IPS-20b (cell line): ENCODE results near the gene RUSC2.
"Not testable (repeated sequence)": the region's sequence is repeated elsewhere in the genome, so short reads cannot be mapped to it uniquely, and the experiment has no call there.

Experiments
- H3K27ac ChIP-seq: one replicate; pipeline ENCODE4 v1.5.1; 2013; ENCODE audit warnings: low read length
- H3K27me3 ChIP-seq: 2 replicates; pipeline ENCODE4 v1.6.1; 2013; ENCODE audit warnings: mild to moderate bottlenecking, low read length, inconsistent platforms; ENCODE audit not compliant: insufficient read depth
- H3K36me3 ChIP-seq: 2 replicates; pipeline ENCODE4 v1.6.1; 2013; ENCODE audit warnings: low read depth, mild to moderate bottlenecking, inconsistent platforms, low read length, moderate library complexity; ENCODE audit not compliant: insufficient read depth
- H3K4me1 ChIP-seq: 2 replicates; pipeline ENCODE4 v1.6.1; 2013; ENCODE audit warnings: mild to moderate bottlenecking, control low read depth, inconsistent platforms, low read length, moderate library complexity; ENCODE audit not compliant: insufficient read depth
- H3K4me3 ChIP-seq: 2 replicates; pipeline ENCODE4 v1.5.1; 2013; ENCODE audit warnings: mild to moderate bottlenecking, low read length, inconsistent platforms
- H3K9ac ChIP-seq: 2 replicates; pipeline ENCODE4 v1.6.1; 2013; ENCODE audit warnings: low read depth, mild to moderate bottlenecking, inconsistent platforms, low read length, moderate library complexity
- H3K9me3 ChIP-seq: 2 replicates; pipeline ENCODE4 v1.6.1; 2013; ENCODE audit warnings: mild to moderate bottlenecking, low read depth, low read length, inconsistent platforms; ENCODE audit not compliant: insufficient read depth

Gene RUSC2

DNA sequence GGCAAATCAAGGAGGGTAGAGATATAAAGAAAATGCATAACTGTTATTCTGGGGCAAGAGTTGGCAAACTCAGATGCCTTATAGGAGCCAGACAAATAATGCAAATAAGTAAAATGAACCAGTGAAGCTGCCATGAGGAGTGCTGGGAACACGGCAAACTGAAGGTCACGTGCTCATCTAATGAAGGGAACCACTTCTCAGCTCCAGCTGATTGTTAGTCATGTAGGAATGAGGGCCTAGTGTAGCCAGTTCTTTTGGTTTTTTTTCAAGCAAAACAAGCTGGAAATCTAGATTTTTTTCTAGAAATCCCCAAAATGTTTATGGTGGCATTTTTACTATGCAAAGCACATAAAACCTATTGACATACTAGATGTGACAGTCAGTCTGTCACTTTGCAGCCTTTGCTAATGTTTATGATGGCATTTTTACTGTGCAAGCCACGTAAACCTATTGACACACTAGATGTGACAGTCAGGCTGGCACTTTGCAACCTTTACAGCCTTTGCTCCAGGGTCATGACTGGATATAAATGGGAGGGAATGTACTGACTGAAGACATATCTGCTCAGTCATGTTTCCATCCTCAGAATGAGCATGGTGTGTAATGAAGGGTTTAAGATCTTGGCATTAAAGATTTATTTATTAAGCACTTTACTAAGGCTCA lies 39.4 kb downstream of the RUSC2 start:
- Histone ChIP-seq H3K27me3 (no peaks in the 10 kb centered on the region), H3K9me3 (no peaks in the 10 kb centered on the region), H3K9ac (no peak overlapping the region), H3K27ac (no peak overlapping the region), H3K4me3 (no peak overlapping the region), H3K4me1 (no peaks in the 10 kb centered on the region), H3K36me3 (no peaks in the 10 kb centered on the region)

DNA sequence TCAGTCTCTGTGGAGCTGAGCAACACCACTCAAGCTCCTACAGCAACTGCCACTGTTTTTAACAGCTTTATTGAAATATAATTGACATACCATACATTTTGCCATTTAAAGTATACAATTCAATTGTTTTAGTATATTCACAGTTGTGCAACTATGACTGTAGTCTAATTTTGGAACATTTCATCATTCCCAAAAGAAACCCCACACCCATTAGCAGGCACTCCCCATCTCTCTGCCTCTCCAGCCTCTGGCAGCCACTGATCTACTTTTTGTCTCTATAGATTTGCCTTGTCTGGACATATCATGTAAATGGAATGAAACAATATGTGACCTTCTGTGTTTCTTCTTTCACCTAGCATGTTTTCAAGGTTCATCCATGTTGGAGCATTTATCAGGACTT lies 43.5 kb downstream of the RUSC2 start:
- Histone ChIP-seq H3K27me3 (no peaks in the 10 kb centered on the region), H3K36me3 (no peaks in the 10 kb centered on the region), H3K4me1 (peaks cover 7% of the 10 kb centered on the region), H3K9me3 (no peaks in the 10 kb centered on the region), H3K4me3 (no peak overlapping the region), H3K9ac (no peak overlapping the region), H3K27ac (no peak overlapping the region)

DNA sequence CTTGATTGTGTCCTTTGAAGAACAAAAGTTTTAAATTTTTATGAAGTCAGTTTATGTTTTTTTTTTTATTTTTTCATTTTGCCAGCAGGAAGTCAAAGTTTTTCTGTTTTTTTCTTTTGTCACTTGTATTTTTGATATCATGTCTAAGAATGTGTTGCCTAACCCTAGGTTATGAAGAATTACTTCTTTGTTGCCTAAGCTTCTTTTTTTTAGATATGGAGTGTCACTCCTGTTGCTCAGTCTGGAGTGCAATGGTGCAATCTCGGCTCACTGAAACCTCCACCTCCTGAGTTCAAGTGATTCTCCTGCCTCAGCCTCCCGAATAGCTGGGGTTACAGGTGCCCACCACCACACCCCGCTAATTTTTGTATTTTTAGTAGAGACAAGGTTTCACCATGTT lies 45.0 kb downstream of the RUSC2 start:
- H3K9me3 ChIP-seq, H3K36me3 ChIP-seq, H3K27me3 ChIP-seq, H3K27ac ChIP-seq, H3K9ac ChIP-seq, H3K4me3 ChIP-seq: not testable (repeated sequence)
- peaks cover 15% of the 10 kb centered on the region for H3K4me1 ChIP-seq

DNA sequence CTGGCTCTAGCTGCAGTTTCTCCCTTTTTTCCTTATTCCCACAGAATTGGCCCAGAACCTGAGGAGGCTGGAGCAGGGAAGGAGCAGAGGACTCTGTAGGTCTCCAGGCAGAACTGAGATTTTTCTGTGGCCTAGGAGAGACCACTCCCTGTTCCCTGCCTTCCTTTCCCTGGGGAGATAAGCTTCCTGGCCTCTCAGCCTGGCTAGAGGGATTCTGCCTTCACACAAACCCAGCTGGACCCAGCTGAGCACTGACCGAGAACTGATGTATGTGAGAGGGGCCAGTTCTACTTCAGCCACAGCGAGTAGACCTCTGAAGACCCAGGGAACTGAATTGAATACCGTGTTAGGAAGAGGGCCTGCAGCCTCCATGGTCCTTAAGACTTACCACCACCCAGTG lies 48.0 kb downstream of the RUSC2 start:
- Histone ChIP-seq H3K27me3 (no peaks in the 10 kb centered on the region), H3K4me3 (no peak overlapping the region), H3K27ac (no peak overlapping the region), H3K9ac (peak overlapping the region; percentile 69; the same call in 1 of the 2 replicates), H3K4me1 (peaks cover 15% of the 10 kb centered on the region), H3K9me3 (no peaks in the 10 kb centered on the region), H3K36me3 (no peaks in the 10 kb centered on the region)

DNA sequence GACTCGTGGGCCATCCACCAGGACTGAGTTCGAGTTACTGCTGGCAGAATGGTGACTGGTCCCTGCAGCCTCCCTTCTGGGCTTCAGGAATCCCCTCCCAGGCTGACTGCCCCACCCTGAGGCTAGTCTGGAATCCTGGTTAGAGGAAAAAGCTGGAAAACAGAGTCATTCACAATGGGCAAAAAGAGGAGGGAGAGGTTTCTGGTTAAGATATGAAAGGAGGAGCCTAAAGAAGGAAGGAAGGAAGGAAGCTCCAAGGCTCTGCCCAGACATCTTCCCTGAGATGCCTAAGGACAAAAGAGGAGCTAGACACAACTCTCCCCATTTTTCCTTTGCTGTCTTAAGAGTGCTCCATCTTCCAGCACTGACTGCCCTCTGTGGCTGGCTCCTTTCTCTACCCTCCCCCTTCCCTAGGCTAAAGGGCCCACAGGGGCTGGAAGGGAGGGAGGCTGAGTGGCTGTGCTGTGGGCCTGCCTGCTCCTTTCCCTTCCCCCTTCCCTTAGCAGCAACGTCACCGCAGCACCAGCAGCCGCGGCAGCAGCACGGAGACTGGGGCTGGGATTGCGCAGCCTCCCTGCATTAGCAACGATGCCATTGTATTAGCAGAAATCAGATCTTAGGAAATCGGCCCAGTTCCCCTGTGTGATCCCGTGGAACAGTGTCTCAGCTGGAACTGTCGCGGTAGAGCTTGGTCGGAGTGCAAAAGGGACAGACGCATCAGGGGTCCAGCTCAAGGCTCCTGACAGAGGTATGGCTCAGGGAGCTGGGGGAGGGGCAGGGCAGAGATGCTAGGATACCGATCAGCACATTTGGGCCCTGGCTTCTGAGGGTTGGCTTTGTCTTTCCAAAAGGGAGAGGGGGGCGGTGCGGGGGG lies 48.7 kb downstream of the RUSC2 start:
- H3K4me3 ChIP-seq: peak overlapping the region; percentile 74
- H3K27ac ChIP-seq: no peak overlapping the region

More for the DNA sequence above, 48.7 kb downstream of the RUSC2 start:
- H3K9ac ChIP-seq: peak overlapping the region; percentile 69; the same call in 1 of the 2 replicates
- no peaks in the 10 kb centered on the region for H3K9me3 ChIP-seq
- no peaks in the 10 kb centered on the region for H3K27me3 ChIP-seq
- no peaks in the 10 kb centered on the region for H3K36me3 ChIP-seq
- H3K4me1 ChIP-seq: peaks cover 15% of the 10 kb centered on the region
